Left kidney (tissue), 8 donors: Measurements from ENCODE around the gene KANSL2. TPM values are rescaled to one million over a fixed set of nuclear protein-coding genes. Genes with fewer than 3 reads are reported as not detected.
"Not testable (repeated sequence)": the region's sequence is repeated elsewhere in the genome, so short reads cannot be mapped to it uniquely, and the experiment has no call there.

Experiments
- DNase-seq: peaks from one replicate; pipeline ENCODE4 v3.0.0-alpha.2; 2013
- long read RNA-seq, 8 donors: transcript quantifications; one replicate each; lab custom pipeline, GENCODE V29; 2026
- polyA plus RNA-seq: library from polyadenylated mRNA; unstranded; fragments of 120-200 nt; gene quantifications from one replicate; pipeline ENCODE4 v1.2.1, GENCODE V29; 2013; ENCODE audit not compliant: insufficient read length

KANSL2 gene, protein sequence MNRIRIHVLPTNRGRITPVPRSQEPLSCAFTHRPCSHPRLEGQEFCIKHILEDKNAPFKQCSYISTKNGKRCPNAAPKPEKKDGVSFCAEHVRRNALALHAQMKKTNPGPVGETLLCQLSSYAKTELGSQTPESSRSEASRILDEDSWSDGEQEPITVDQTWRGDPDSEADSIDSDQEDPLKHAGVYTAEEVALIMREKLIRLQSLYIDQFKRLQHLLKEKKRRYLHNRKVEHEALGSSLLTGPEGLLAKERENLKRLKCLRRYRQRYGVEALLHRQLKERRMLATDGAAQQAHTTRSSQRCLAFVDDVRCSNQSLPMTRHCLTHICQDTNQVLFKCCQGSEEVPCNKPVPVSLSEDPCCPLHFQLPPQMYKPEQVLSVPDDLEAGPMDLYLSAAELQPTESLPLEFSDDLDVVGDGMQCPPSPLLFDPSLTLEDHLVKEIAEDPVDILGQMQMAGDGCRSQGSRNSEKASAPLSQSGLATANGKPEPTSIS
- 63.5 TPM for polyA plus RNA-seq
- long read RNA-seq, donor 1, transcript KANSL2-201 (10 exons, 2,155 nt): major isoform, 5 of 6 reads
- long read RNA-seq, donor 1, partial matches to known transcripts: 0 of 6 reads
- long read RNA-seq, donor 1, other reads (novel, unspliced or antisense): 0 of 6 reads
- long read RNA-seq, donor 2, partial matches to known transcripts: 0 of 2 reads
- long read RNA-seq, donor 2, other reads (novel, unspliced or antisense): 0 of 2 reads
- long read RNA-seq, donor 3, transcript KANSL2-201 (10 exons, 2,155 nt): major isoform, 6 of 8 reads
- long read RNA-seq, donor 3, partial matches to known transcripts: 0 of 8 reads
- long read RNA-seq, donor 3, other reads (novel, unspliced or antisense): 0 of 8 reads
- long read RNA-seq, donor 4: 0 reads
- long read RNA-seq, donor 5, transcript KANSL2-201 (10 exons, 2,155 nt): major isoform, 5 of 10 reads
- long read RNA-seq, donor 5, partial matches to known transcripts: 0 of 10 reads
- long read RNA-seq, donor 5, other reads (novel, unspliced or antisense): 0 of 10 reads
- long read RNA-seq, donor 6, transcript KANSL2-201 (10 exons, 2,155 nt): major isoform, 7 of 30 reads
- long read RNA-seq, donor 6, partial matches to known transcripts: 23 of 30 reads
- long read RNA-seq, donor 6, other reads (novel, unspliced or antisense): 0 of 30 reads
- long read RNA-seq, donor 7, partial matches to known transcripts: 0 of 6 reads
- long read RNA-seq, donor 7, other reads (novel, unspliced or antisense): 0 of 6 reads
- long read RNA-seq, donor 8, partial matches to known transcripts: 0 of 4 reads
- long read RNA-seq, donor 8, other reads (novel, unspliced or antisense): 0 of 4 reads

DNA sequence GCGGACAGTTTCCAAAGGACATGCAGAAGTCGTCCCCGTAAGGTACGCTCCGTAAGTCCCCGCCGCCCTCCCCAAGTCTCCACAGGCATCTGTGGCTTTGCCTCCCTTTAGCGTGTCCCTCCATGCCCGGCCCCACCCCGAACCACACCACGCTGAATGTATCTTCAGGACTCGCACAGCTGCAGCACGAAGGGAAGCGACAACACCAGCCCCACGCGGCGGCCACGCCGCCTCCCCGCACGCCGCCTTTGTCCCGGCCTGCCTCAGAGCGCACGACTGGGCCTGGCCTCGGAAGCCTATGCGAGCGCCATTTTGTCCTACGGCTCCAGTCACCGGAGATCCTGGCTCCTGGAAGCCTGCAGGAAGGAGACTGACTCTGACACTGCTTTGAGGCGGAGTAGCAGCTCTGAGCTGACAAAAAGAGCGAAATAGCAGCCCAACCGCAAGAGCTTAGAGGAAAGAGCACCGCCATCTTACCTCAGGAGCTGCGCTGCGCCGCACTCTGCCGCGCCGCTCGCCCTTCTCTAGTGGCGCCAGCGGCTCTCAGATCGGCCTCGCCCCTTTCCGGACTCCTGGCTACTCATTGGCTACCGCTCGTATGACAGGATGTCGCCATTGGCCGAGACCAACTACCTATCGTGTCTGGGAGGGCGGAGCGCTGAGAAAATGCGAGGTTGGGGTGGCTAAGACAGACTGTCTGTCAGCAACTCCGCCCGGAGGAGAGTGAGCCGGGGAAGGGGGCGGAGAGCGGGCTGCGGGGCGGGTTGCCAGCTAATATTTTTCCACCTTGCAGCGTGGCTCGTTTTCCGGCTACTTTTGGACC is at the start of gene KANSL2:
Gene KANSL2, minus strand, starts transcription at position 529 of the 823 bp plus-strand sequence. CDS start 606 bp downstream, outside the sequence.
- DNase-seq: peak; percentile 98

DNA sequence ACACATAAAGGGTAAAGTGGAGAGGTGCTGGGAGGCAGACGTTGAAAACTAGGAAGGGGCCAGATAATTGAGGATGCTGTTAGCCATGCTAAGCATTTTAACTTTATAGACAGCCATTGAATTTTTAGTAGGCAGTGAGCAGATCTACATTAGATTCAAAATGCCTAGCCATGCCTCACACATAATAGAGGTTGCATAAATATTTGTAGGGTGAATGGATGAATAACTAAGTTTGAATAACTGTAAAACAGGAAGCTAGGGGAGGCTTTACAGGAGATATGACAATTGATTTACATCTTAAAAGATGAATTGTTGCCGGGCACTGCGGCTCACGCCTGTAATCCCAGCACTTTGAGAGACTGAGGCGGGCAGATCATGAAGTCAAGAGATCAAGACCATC is 46.8 kb upstream of the KANSL2 start:
- DNase-seq: no peak

DNA sequence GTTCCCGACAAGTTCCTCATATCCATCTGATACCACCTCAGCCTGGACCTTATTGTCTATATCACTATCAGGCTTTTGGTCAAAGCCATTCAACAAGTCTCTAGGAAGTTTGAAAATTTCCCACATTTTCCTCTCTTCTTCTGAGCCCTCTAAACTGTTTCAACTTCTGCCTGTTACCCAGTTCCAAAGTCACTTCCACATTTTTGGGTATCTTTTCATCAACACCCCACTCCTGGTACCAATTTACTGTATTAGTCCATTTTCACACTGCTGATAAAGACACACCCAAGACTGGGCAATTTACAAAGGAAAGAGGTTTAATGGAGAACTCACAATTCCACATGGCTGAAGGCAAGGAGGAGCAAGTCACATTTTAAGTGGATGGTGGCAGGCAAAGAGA is 38.7 kb upstream of the KANSL2 start:
- DNase-seq: not testable (repeated sequence)

DNA sequence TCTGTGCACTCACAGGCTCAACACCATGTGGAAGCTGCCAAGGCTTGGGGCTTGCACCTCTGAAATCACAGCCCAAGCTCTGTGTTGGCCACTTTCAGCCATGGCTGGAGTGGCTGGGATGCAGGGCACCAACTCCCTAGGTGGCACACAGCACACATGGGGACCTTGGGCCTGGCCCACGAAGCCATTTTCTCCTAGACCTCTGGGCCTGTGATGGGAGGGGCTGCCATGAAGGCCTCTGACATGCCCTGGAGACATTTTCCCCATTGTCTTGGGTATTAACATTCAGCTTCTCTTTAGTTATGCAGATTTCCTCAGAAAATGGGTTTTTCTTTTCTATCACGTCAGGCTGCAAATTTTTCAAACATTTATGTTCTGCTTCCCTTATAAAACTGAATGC is 38.1 kb upstream of the KANSL2 start:
- DNase-seq: not testable (repeated sequence)

DNA sequence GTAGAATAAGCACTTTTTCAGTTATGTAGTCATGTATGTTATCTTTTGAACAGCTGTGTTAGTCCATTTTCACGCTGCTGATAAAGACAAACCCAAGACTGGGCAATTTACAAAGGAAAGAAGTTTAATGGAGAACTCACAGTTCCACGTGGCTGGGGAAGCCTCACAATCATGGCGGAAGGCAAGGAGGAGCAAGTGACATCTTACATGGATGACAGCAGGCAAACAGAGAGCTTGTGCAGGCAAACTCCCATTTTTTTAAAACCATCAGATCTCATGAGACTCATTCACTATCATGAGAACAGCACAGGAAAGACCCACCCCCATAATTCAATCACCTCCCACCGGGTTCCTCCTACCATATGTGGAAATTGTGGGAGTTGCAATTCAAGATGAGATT is 37.0 kb upstream of the KANSL2 start:
- not testable (repeated sequence) for DNase-seq

DNA sequence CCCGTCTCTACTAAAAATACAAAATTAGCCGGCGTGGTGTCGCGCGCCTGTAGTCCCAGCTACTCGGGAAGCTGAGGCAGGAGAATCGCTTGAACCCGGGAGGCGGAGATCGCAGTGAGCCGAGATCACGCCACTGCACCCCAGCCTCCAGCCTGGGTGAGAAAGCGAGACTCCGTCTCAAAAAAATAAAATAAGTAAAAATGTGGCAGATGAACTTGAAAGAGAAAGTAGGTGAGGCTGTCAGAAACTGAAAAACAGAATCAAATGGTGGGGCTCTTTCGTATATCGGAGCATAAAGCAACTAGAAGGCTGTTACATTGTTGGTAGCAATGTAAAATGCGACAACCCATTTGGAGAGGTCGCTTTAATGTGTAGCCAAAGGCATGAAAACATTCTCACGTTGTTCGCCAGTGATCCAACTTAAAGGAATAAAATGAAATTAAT is 35.2 kb upstream of the KANSL2 start:
- peak; percentile 3 for DNase-seq

DNA sequence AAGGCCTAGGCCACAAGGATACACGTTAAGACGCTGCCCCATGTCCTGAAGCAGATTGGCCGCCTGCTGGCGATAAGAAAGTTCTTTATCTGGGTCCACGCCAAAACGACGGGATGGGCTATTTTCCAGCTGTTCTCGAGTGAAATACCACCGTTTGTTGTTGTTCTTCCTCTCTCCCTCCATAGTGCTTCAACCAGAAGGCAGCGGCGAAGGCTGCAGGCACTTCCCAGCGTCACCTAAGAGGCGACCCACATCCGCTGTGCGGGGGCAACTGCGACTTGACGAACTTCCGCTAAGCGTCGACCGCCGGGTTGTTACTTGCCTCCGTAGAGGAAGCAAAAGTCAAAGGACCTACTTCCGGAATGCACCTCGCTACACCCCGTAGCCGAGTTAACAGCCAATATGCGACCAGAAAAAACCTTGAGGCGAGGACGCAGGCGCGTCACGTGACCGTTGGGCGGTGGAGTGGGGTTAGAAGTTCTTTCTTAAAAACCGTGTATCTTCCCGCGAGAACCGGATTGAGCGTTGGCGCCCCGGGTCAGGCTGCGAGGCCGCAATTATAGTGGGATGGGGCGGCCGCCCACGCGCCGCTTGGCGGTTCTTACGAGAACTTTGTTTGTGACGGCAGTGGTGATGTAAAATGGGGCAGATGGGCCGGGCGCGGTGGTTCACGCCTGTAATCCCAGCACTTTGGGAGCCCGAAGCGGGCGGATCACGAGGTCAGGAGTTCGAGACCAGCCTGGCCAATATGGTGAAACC is 34.6 kb upstream of the KANSL2 start, which contains the start of gene CCNT1:
Gene CCNT1, minus strand, starts transcription at position 215 of the 759 bp plus-strand sequence. Its CDS starts 32 bp downstream, at position 183.
- DNase-seq: peak; percentile 99

DNA sequence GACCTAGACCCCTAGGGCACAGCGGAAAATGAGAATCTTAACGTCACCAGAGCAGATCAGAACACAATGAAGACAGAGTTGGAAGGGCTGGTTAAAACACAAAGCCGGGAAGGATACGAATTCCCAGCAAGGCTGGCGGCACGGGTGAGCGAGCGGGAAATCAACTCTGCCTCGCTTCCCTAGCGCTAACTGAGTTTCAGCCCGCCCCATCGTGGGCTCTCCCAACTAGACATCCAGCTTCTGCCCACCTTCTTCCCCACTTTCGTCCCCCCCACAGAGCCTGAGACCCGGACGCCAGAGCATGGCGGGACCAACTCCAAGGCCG is 34.1 kb upstream of the KANSL2 start:
- no peak for DNase-seq

DNA sequence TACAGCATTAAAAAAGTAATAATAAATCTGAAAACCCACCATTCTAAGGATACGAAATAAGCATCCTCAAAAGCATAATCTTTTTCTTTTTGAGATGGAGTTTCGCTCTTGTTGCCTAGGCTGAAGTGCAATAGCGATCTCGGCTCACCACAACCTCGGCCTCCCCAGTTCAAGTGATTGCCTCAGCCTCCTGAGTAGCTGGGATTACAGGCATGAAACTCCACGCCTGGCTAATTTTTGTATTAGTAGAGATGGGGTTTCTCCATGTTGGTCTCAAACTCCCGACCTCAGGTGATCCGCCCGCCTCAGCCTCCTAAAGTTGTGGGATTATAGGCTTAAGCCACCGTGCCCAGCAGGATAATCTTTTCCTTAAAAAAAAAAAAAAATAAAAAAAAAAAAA is 30.2 kb upstream of the KANSL2 start:
- no peak for DNase-seq

DNA sequence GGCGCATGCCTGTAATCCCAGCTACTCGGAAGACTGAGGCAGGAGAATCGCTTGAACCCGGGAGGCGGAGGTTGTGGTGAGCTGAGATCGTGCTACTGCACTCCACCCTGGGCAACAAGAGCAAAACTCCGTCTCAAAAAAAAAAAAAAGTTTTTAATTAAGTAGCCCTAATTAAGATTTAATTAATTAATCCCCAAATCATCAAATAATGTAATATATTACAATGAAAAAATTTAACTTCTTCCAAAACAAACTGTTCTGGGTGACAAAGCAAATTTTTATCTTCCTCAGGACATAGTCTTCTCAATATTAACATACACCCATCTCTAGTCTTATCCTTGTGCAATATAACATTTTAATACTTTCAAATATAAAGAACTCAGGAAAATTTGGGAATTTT is 16.8 kb upstream of the KANSL2 start:
- not testable (repeated sequence) for DNase-seq

DNA sequence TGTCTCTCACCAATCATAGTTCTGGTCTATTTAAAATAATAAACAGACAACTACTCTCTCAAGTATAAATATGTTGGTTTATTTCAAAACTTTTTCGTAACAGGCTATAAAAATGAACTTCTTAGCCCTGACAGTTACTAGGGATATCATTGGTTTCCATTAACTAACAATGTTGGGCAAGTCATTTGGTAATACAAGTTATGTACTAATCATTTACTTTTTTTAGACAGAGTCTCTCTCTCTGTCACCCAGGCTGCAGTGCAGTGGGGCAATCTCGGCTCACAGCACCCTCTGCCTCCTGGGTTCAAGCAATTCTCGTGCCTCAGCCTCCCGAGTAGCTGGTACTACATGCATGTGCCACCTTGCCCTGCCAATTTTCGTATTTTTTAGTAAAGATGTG is 14.6 kb upstream of the KANSL2 start:
- DNase-seq: no peak

DNA sequence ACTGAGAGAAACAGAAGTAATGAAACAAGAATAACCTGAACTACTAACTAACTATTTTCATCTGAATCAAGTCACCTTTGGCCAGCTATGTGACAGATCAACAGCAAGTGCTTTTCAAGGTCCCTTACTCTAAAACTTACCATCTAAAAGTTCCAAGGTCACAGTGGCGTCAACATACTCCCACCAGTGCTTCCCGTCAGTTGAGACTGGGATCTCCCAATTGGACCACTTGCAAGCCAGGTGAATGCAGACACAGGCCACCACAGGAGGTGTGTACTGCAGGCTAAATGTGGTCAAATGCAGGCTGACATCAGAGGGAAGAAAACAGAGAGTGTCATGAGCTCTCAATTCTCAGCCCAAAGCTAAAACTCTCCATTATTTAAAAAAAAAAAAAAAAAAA is 13.8 kb upstream of the KANSL2 start:
- no peak for DNase-seq

DNA sequence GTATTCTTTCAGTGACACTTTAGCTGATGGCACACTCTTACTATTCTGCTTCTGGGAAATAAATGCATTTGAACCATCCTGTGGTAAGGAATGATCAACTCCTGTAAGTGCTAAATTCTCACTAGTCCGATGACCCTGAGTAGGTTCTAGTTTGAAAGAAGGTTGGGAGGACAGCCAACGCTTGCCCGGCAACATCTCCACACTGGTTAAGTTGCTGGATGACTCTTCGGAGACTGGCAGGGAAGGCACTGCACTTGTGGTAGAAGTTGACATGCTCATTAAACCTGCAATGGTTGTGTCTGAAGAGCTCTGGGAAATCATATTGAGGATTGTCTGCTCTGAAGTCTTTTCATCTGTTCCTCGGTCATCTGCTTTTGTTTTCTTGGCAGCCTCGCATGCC is 12.0 kb upstream of the KANSL2 start:
- no peak for DNase-seq

DNA sequence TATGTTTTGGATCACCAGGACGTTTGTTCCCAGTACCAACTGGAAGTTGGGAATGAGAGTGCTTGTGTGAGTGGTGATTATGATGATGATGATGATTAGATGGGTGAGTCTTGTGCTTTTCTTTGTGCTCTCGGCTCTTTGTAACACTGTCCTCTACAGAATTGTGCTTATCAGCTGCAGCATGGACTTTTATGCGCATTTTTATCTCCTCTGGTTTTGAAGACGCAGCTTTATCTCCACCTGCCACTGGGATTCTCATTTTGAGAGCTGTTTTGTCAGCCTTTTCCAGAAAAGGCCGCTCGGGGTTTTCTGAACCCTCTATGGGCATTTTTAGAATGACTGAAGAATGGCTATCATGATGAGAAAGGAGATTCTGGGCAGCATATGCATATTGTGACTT is 11.5 kb upstream of the KANSL2 start:
- DNase-seq: no peak

DNA sequence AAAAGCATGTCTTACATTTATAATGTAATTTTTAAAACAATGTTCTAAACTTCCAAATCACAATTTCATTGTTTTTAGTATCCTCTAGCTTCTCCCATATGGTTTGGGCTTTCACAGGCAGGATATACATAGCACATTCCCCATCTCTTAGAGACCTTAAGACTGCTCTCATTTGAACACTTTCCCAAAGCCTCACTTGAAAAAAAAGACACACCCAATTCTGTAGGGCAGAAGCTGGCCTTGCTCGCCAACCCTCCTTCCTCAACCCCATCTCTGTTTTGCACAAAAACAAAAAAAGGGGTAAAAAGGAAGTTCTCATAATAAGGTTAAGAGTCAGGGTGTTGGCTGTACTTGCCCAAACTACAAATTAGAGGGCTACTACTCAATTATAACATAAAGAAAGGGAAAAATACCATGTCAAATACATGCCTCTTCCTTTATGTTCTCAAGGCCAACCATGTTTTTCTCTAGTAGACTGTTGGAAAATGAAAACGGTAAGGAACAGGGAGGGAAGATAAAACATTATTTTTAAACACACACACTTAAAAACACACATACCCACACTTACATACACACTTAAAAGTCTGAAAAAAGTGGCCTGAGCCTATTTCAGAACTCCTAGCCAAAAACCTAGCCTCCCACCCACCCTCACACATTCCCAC is 9.9 kb upstream of the KANSL2 start:
- no peak for DNase-seq

DNA sequence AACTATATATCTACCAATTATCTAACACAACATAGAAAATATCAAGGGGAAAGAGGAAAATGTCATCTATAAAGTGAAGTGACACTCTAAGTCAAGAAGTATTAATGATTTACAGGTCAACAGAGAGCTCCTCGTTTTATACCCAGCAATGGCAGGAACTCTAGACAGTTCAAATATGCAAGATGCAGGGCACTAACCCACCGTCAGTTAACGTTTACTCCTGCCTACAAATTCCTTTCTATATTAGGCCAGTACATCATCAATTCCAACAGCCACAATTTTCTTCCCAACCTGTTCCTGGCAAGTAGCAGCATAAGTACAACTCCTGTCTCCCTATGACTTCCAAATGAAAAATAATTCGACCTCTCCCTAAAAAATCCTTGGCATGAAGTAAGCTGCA is 9.0 kb upstream of the KANSL2 start:
- no peak for DNase-seq

DNA sequence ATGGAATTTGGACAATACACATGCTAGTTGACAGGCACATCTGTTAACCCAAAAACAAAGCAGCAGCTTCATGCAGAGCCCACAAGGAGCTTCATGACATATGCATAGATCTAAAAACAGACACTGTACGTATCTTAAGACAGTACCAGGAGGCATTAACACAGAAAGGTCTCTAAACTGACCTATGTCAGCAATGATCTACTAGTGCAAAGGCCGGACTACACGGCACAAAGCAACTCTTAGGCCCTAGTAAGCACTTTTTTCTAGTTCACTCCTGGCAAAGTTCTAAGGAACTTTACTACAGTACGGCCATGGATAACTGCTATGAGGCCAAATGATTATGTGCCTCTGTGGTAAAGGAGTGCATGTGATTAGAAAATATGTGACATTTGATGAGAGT is 8.4 kb upstream of the KANSL2 start:
- DNase-seq: no peak

DNA sequence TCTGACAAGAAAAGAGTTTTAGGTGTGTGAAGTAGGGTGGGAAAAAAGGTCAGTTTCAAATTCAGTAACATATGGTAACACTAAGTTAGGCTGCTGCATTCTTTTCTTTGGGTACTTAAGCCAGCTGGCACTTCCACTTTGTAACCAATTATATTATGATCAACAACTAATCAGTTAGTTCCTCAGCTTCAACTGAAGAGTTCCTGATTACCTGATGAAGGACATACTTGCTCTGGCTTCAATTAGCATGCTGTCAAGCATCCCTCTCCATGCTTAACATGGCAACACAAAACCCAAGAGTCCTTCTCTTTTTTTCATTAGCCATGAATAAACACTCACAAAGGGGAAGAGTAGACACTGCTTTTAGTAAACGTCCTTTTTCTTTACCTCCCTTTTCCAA is 6.8 kb upstream of the KANSL2 start:
- no peak for DNase-seq

DNA sequence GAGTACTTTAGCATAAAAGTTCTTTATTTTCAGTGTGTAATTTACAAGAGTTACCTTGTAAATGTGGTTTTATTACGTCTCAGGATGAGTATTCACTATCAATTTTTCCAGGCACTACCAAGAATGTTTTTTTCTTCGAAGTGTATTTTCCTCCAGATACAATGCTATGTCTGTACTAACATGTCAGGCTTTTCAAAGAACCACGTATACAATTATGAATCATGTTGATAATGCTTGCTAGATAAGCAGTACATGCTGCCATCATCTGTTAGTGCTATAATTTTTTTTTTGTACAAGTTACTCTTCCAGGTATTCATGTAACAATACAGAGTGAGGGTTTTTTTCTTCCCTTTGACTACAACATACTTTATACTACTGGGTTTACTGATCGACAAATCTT is 5.6 kb upstream of the KANSL2 start:
- DNase-seq: no peak
